HTR-8/SVneo (cell line): ENCODE results near the gene PAMR1.
"Not testable (repeated sequence)": the region's sequence is repeated elsewhere in the genome, so short reads cannot be mapped to it uniquely, and the experiment has no call there.

Experiments
- DNase-seq: peaks from one replicate; pipeline ENCODE4 v3.0.0; 2011; ENCODE audit warnings: low spot score, mixed read lengths; ENCODE audit not compliant: insufficient read length
- FAIRE-seq: peaks from 2 replicates; lab custom pipeline; 2011; peaks lifted over from hg19 to GRCh38; lab: Jason Lieb, UNC

Gene PAMR1

GRCh38 chr11:35525501-35526175, at the start of gene PAMR1:
TSS of gene PAMR1 (minus strand) at chr11:35525616. CDS start at chr11:35525585, 31 bp downstream.
- DNase-seq (peak; percentile 56), FAIRE-seq (no peak)

GRCh38 chr11:35571696-35572095, 46.3 kb upstream of the PAMR1 start:
- DNase-seq (no peak), FAIRE-seq (no peak)

GRCh38 chr11:35567737-35568465, 42.5 kb upstream of the PAMR1 start:
- no peak for DNase-seq
- FAIRE-seq: no peak

GRCh38 chr11:35566885-35567284, 41.5 kb upstream of the PAMR1 start:
- no peak for FAIRE-seq
- DNase-seq: no peak

- DNase-seq (no peak), FAIRE-seq (no peak)
These were observed 40.8 kb upstream of the PAMR1 start for GRCh38 chr11:35566181-35566580.

GRCh38 chr11:35564245-35564595, 38.8 kb upstream of the PAMR1 start:
- FAIRE-seq: no peak
- no peak for DNase-seq

GRCh38 chr11:35563484-35564244, 38.2 kb upstream of the PAMR1 start:
- FAIRE-seq: no peak

GRCh38 chr11:35559949-35560348, 34.5 kb upstream of the PAMR1 start:
- FAIRE-seq (no peak), DNase-seq (no peak)

More at GRCh38 chr11:35563484-35564244, 38.2 kb upstream of the PAMR1 start:
- no peak for DNase-seq

- no peak for FAIRE-seq
These were observed 33.1 kb upstream of the PAMR1 start for GRCh38 chr11:35558513-35558912.

GRCh38 chr11:35555488-35555887, 30.1 kb upstream of the PAMR1 start:
- FAIRE-seq (no peak), DNase-seq (no peak)

More at GRCh38 chr11:35558513-35558912, 33.1 kb upstream of the PAMR1 start:
- DNase-seq: no peak

GRCh38 chr11:35554491-35555437, 29.3 kb upstream of the PAMR1 start:
- DNase-seq (no peak), FAIRE-seq (no peak)

- FAIRE-seq (no peak), DNase-seq (no peak)
These were observed 28.4 kb upstream of the PAMR1 start for GRCh38 chr11:35553831-35554230.

GRCh38 chr11:35553021-35553420, 27.6 kb upstream of the PAMR1 start:
- FAIRE-seq: no peak
- no peak for DNase-seq

GRCh38 chr11:35552616-35553015, 27.2 kb upstream of the PAMR1 start:
- FAIRE-seq: no peak
- no peak for DNase-seq

- no peak for DNase-seq
- no peak for FAIRE-seq
These were observed 25.1 kb upstream of the PAMR1 start for GRCh38 chr11:35550374-35551036.

GRCh38 chr11:35549787-35550186, 24.4 kb upstream of the PAMR1 start:
- DNase-seq: peak; percentile 83
- peak; percentile 20 for FAIRE-seq

- FAIRE-seq (no peak), DNase-seq (no peak)
These were observed 23.6 kb upstream of the PAMR1 start for GRCh38 chr11:35548925-35549561.

GRCh38 chr11:35547995-35548394, 22.6 kb upstream of the PAMR1 start:
- FAIRE-seq, DNase-seq: not testable (repeated sequence)

- no peak for DNase-seq
These were observed 20.9 kb upstream of the PAMR1 start for GRCh38 chr11:35546317-35546716.

More at GRCh38 chr11:35546317-35546716, 20.9 kb upstream of the PAMR1 start:
- FAIRE-seq: no peak
